Ishikawa (cell line): ENCODE results near the gene MAFF.

Experiments used
- CEBPB ChIP-seq: IDR thresholded peaks from 2 replicates; pipeline ENCODE4 v1.6.1; 2012
- CREB1 ChIP-seq: IDR thresholded peaks from 2 replicates; pipeline ENCODE4 v1.6.1; 2012; ENCODE audit warnings: low read depth
- RAD21 ChIP-seq: IDR thresholded peaks from 2 replicates; pipeline ENCODE4 v1.6.1; 2012; ENCODE audit warnings: low read depth
- TAF1 ChIP-seq: IDR thresholded peaks from 2 replicates; pipeline ENCODE4 v1.6.1; 2012; ENCODE audit warnings: low read depth, mild to moderate bottlenecking
- TF ChIP-seq, protein P1 (sequence below): IDR thresholded peaks from 2 replicates; pipeline ENCODE4 v1.6.1; 2012
- TF ChIP-seq, protein P2 (sequence below): IDR thresholded peaks from 2 replicates; pipeline ENCODE4 v1.6.1; 2012; ENCODE audit warnings: low read depth, mild to moderate bottlenecking

DNA sequence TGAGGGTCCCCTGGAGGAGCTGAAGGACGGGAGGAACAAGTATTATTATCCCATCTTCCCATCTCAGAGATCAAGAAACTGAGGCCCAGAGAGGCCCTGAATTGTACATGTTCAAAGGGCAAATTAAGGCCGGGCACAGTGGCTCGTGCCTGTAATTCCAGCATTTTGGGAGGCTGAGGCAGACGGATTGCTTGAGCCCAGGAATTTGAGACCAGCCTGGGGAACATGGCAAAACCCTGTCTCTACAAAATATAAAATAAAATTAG is 28.2 kb upstream of the MAFF start:
- TF ChIP-seq, protein P1, sequence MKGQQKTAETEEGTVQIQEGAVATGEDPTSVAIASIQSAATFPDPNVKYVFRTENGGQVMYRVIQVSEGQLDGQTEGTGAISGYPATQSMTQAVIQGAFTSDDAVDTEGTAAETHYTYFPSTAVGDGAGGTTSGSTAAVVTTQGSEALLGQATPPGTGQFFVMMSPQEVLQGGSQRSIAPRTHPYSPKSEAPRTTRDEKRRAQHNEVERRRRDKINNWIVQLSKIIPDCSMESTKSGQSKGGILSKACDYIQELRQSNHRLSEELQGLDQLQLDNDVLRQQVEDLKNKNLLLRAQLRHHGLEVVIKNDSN: no peak
- TF ChIP-seq CEBPB: no peak
- TF ChIP-seq RAD21: no peak
- TF ChIP-seq CREB1: no peak
- no peak for TF ChIP-seq TAF1
- TF ChIP-seq, protein P2, sequence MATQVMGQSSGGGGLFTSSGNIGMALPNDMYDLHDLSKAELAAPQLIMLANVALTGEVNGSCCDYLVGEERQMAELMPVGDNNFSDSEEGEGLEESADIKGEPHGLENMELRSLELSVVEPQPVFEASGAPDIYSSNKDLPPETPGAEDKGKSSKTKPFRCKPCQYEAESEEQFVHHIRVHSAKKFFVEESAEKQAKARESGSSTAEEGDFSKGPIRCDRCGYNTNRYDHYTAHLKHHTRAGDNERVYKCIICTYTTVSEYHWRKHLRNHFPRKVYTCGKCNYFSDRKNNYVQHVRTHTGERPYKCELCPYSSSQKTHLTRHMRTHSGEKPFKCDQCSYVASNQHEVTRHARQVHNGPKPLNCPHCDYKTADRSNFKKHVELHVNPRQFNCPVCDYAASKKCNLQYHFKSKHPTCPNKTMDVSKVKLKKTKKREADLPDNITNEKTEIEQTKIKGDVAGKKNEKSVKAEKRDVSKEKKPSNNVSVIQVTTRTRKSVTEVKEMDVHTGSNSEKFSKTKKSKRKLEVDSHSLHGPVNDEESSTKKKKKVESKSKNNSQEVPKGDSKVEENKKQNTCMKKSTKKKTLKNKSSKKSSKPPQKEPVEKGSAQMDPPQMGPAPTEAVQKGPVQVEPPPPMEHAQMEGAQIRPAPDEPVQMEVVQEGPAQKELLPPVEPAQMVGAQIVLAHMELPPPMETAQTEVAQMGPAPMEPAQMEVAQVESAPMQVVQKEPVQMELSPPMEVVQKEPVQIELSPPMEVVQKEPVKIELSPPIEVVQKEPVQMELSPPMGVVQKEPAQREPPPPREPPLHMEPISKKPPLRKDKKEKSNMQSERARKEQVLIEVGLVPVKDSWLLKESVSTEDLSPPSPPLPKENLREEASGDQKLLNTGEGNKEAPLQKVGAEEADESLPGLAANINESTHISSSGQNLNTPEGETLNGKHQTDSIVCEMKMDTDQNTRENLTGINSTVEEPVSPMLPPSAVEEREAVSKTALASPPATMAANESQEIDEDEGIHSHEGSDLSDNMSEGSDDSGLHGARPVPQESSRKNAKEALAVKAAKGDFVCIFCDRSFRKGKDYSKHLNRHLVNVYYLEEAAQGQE: no peak
